M059J (cell line): Measurements from ENCODE around the gene KCTD13. TPM values are rescaled to one million over a fixed set of nuclear protein-coding genes. Genes with fewer than 3 reads are reported as not detected.
"Not testable (repeated sequence)": the region's sequence is repeated elsewhere in the genome, so short reads cannot be mapped to it uniquely, and the experiment has no call there.

Source experiments
- DNase-seq: peaks from one replicate; pipeline ENCODE4 v3.0.0-alpha.2; 2012; ENCODE audit warnings: low read depth
- total RNA-seq: library from RNA; depleted of rRNA; stranded (reverse); fragments of >200 nt; shearing (Covaris generic); gene quantifications from 2 replicates; pipeline ENCODE4 v1.2.3, GENCODE V29; 2014; rRNA removed

KCTD13 gene
- 11.3 and 16.8 TPM in 2 replicates for total RNA-seq

DNA sequence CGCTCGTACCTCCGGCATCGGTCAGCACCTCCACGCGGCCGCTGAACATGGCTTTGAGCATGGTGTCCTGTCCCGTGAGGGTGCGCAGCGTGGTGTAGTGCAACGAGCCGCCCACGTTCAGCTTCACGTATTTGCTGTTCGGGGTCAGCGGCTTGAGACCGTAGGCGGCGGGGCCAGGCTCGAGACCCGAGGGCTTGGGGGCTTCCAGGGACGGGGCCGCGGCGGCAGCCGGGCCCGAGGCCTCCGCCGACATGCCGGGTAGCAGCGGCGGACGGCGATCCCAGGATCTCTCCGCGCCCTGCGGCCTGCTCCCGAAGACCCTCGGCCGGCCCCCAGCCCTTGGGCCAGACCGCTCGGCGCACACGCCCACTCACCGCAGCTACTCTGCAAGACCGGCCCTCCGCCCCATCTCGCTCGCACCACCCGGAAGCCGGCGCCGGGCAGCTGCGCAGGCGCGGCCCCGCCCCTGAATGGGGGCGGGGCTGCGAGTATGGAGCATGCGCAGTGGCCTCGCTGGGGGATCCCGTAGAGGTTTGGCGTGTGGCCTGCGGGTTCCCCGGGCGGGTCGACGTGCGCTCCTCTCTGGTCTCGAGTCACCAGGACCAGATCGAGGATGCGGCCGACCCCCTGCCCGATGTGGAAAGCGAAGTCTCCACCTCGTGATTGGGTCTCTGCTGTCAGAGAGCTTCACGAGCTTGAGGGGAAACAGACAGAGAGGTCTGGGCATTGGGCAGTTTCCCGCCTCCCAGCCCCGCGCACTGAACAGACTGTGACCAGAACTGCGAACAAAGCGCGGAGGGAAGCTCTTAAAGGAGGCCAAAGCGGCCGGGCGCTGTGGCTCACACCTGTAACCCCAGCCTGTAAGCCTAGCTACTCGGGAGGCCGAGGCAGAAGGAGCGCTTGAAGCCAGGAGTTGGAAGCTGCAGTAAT, at the start of gene KCTD13:
TSS of gene KCTD13 (minus strand) at position 446 of the 930 bp plus-strand sequence. CDS start at position 253, 193 bp downstream.
- peak; percentile 79 for DNase-seq

- DNase-seq: no peak
These were observed 49.1 kb upstream of the KCTD13 start for GRCh38 chr16:29975134-29975538.

GRCh38 chr16:29974291-29975133, 48.5 kb upstream of the KCTD13 start:
- DNase-seq: peak; percentile 31

- DNase-seq: peak; percentile 98
These were observed 47.6 kb upstream of the KCTD13 start, which contains the start of gene TAOK2 for GRCh38 chr16:29973384-29974246. Gene TAOK2 (plus strand): TSS chr16:29973868. CDS start chr16:29977773, 3,905 bp downstream.

DNA sequence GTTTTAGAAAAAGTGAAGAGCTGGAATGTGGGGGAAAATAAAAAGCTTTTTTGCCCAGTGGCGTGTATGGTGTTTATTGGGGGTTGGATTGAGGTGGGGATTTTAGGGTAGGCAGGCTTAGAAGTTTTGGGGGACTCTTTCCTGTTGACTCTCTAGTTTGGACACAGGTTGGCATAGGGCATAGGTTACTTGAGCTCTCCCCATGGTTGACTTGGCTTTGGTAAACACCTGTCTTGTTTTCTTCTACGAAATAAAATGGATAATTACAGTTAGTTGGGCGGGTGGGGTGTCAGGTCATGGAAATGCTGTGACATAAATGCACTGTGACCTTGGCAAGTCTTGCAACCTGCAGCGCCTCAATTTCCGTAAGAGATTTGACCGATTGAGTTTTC, 47.0 kb upstream of the KCTD13 start:
- no peak for DNase-seq

DNA sequence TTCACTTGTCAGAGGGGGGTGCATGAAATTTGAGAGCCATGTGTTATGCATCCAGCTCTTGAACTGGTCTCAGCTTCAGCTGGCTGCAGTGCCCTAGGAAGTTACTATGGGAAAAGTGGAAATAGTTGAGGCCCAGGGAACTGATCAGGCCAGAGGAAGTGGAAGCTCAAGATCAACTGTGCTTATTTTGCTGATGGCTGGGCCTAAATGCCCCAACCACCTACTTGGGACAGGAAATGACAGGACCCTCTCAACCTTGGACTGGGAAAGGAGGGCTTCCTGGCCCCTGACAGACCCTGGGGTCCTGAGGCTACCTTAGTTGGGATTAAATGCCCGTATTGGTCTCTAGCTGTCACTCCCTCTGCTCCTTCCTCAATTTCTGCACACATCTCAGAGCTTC, 46.5 kb upstream of the KCTD13 start:
- no peak for DNase-seq

- DNase-seq: no peak
These were observed 45.3 kb upstream of the KCTD13 start for GRCh38 chr16:29971304-29971703.

DNA sequence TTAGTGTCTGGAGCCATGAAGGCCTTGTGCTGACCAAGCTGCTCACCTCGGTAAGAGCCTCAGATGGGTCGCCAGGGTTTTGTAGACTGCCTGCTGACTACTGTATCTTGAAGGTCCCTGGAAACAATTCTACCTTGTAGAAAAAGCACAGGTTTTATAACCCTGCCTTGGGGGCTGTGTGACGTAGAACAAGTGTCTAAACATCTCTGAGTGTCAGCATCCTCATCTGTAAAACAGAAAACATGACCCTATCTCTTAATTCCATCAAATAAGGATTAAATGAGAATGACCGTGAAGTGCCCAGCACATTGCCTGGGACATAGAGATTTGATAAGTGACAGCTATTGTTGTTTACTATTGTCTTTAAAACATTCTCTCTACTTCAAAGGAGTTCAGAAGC, 42.2 kb upstream of the KCTD13 start:
- no peak for DNase-seq

DNA sequence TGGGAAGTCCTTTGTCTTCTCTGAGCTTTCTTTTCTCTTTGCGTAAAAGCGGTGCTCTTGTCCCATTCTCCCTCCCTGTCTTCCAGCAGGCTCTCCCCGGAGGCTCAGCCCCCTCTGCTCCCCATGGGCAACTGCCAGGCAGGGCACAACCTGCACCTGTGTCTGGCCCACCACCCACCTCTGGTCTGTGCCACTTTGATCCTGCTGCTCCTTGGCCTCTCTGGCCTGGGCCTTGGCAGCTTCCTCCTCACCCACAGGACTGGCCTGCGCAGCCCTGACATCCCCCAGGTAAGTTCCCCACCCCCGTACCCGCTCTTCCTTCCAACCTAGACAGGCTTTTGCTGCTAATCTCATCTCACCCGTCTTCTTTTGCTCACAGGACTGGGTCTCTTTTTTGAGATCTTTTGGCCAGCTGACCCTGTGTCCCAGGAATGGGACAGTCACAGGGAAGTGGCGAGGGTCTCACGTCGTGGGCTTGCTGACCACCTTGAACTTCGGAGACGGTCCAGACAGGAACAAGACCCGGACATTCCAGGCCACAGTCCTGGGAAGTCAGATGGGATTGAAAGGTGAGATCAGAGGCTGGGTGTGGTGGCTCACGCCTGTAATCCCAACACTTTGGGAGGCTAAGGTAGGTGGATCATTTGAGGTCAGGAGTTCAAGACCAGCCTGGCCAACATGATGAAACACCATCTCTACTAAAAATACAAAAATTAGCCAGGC, 37.2 kb upstream of the KCTD13 start:
- DNase-seq: no peak

- DNase-seq: peak; percentile 54
These were observed 36.4 kb upstream of the KCTD13 start for GRCh38 chr16:29962344-29962994.

DNA sequence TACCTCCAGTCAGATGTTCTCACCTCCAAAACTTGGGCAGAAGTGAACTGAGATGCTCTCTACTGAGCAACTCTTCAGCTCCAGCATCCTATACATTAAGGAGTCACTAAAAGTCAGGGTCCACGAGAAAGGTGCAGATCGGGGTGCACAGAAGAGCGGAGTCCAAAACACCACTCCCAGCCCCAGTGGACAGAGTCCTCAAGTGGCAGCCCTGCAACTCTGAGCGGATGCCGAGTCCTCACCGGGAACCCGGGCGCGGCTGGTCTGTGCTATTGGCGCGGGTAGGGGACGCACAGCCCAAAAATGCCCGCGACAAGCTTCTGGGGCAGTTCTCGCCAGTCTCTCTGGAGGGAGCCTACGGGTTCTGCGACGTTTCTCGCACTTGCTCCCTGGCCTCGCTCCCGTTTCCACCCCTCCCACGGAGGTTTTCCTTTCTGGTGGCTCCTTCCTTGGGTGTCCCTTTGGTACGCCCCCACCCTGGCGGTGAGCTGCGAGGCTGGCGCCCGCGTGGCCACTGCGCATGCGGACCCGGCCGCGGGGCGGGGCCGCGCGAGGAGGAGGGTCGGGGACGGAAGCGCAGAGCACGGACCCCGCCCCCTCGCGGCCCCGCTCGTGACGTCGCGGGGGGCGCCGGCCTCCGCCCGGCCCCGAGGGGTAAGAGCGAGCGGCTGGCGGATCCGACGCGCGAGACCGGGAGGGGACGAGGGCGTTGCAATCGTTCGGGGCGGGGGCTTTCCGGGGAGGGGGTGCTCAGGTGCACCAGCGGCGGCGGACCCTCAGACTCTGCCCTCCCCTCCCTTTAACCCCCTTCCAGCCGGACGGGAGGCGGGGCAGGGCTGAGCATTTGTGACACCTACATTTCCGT, 35.7 kb upstream of the KCTD13 start, which contains the start of gene TMEM219:
TSS of gene TMEM219 (plus strand) at position 601 of the 865 bp plus-strand sequence. CDS start 1,065 bp downstream, outside the sequence.
- peak; percentile 87 for DNase-seq

- no peak for DNase-seq
These were observed 35.1 kb upstream of the KCTD13 start for GRCh38 chr16:29961127-29961478.

- not testable (repeated sequence) for DNase-seq
These were observed 33.8 kb upstream of the KCTD13 start for GRCh38 chr16:29959821-29960220.

DNA sequence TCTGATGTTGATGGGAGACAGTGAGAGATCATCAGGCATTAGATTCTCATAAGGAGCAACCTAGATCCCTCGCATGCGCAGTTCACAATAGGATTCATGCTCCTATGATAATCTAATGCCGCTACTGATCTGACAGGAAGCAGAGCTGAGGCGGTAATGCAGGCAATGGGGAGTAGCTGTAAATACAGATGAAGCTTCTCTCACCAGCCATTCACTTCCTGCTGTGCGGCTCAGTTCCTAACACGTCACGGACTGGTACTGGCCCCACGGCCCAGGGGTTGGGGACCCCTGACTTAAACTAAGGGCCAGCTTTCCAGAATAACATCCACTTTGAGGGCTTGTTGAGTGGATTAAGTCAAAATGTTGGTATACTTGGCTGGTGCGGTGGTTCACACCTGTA, 33.3 kb upstream of the KCTD13 start:
- DNase-seq: no peak

DNA sequence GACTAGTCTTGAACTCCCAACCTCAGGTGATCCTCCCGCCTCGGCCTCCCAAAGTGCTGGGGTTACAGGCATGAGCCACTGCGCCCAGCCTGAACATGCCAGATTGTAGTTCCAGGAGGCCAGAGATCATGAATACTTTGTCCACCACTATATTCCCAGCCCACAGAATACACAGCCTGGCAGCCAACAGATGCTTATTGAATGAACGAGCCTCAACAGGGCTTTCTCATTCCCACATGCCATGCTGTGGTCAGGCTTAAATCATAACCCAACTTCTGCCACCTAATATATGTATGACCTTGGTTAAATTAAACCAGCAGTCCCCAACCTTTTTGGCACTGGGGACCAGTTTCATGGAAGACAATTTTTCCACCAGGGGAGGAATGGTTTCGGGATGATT, 32.7 kb upstream of the KCTD13 start:
- no peak for DNase-seq

- no peak for DNase-seq
These were observed 25.8 kb upstream of the KCTD13 start for GRCh38 chr16:29951625-29952365.

- DNase-seq: no peak
These were observed 24.9 kb upstream of the KCTD13 start for GRCh38 chr16:29950806-29951461.

- DNase-seq: no peak
These were observed 21.9 kb upstream of the KCTD13 start for GRCh38 chr16:29947897-29948296.
